ENCODE measurements around the gene PXYLP1.

PXYLP1 gene

DNA sequence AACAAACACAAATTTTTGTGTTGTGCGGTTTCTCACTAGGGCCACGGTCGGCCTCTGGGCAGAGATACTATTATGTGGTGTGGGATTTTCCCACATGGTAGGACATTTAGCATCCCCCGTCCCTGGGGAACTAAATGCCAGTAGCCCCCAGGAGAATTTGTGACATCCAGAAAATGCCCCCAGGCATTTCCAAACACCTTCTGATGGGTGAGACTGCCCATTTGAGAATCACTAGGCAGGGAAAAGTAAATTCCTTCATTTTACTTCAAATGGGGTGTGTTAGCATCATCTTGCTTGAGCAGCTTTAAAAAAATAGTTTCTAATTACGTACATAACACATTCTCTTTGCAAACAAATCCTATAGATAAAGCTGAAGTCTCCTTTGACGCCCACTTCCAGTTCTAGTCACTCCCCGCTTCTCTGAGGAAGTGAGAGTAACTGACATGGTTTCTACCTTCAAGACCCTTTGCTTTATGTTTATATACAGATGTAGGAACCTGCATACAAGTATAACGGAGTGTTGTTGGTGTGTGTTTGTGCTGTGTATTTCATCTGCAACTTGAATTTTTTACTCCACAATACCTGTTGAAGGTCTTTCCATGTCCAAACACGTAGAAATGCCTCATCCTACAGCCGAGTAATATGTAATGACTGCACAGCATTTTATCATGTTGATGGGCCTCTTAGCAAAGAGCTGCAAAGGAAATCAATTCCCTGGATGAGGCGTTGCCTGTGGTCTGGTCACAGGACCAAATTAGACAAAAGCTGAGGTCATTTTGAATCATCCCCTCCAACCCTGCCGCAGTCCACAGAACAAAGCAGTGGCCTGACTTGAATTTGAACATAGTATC lies 105.3 kb downstream of the PXYLP1 start:
- peaks cover 12% of the 10 kb centered on the region for H3K4me1 ChIP-seq (ENCODE audit: control insufficient read depth, low read length)
- H3K36me3 ChIP-seq (ENCODE audit: control insufficient read depth, low read length) = no peaks in the 10 kb centered on the region
- peak overlapping the region; percentile 28; the same call in 1 of the 2 replicates for H3K4me3 ChIP-seq (ENCODE audit: low read length)
- no peaks in the 10 kb centered on the region for H3F3A ChIP-seq (ENCODE audit: control insufficient read depth, insufficient read depth)
- H4K20me1 ChIP-seq (ENCODE audit: control insufficient read depth, insufficient read depth, low read depth, low read length) = no peaks in the 10 kb centered on the region
- H3K27ac ChIP-seq (ENCODE audit: low read depth, low read length) = no peak overlapping the region
- H3K79me2 ChIP-seq (ENCODE audit: control insufficient read depth, low read length) = no peaks in the 10 kb centered on the region
- peak overlapping the region; percentile 50 for H3K4me2 ChIP-seq (ENCODE audit: low read length)
- no peaks in the 10 kb centered on the region; the same call in 1 of the 2 replicates for H3K27me3 ChIP-seq (ENCODE audit: control insufficient read depth, low read length)
- no peak for TF ChIP-seq EZH2phosphoT487 (IDR thresholded peaks at IDR 0.05; ENCODE audit: borderline replicate concordance, low read length)
- TF ChIP-seq CTCF (IDR thresholded peaks at IDR 0.05; ENCODE audit: low read depth, low read length, poor library complexity, severe bottlenecking) = no peak
- no peaks in the 10 kb centered on the region for H3K9me2 ChIP-seq (replicated peaks; ENCODE audit: control insufficient read depth, low read length)
- no peaks in the 10 kb centered on the region for H3K9me3 ChIP-seq (ENCODE audit: control insufficient read depth, insufficient read depth, low read length)

- no peaks in the 10 kb centered on the region for H3K9me2 ChIP-seq (replicated peaks; ENCODE audit: control insufficient read depth, low read length)
- TF ChIP-seq CTCF (IDR thresholded peaks at IDR 0.05; ENCODE audit: low read depth, low read length, poor library complexity, severe bottlenecking) (no peak), EZH2phosphoT487 (IDR thresholded peaks at IDR 0.05; ENCODE audit: borderline replicate concordance, low read length) (no peak)
- peak overlapping the region; percentile 50 for H3K4me2 ChIP-seq (ENCODE audit: low read length)
Measured at GRCh38 chr3:141337523-141337854, 105.9 kb downstream of the PXYLP1 start.

GRCh38 chr3:141337991-141338390 lies 106.4 kb downstream of the PXYLP1 start:
- H3F3A ChIP-seq (ENCODE audit: control insufficient read depth, insufficient read depth) = no peaks in the 10 kb centered on the region
- peaks cover 12% of the 10 kb centered on the region for H3K4me1 ChIP-seq (ENCODE audit: control insufficient read depth, low read length)
- no peaks in the 10 kb centered on the region for H3K27me3 ChIP-seq (ENCODE audit: control insufficient read depth, low read length)
- H3K36me3 ChIP-seq (ENCODE audit: control insufficient read depth, low read length) = no peaks in the 10 kb centered on the region
- H3K79me2 ChIP-seq (ENCODE audit: control insufficient read depth, low read length) = no peaks in the 10 kb centered on the region
- H3K9me2 ChIP-seq (replicated peaks; ENCODE audit: control insufficient read depth, low read length) = no peaks in the 10 kb centered on the region
- no peak overlapping the region for H3K4me3 ChIP-seq (ENCODE audit: low read length)
- no peaks in the 10 kb centered on the region for H3K9me3 ChIP-seq (ENCODE audit: control insufficient read depth, insufficient read depth, low read length)
- no peak overlapping the region for H3K4me2 ChIP-seq (ENCODE audit: low read length)
- H4K20me1 ChIP-seq (ENCODE audit: control insufficient read depth, insufficient read depth, low read depth, low read length) = no peaks in the 10 kb centered on the region
- no peak overlapping the region for H3K27ac ChIP-seq (ENCODE audit: low read depth, low read length)
- TF ChIP-seq CTCF (IDR thresholded peaks at IDR 0.05; ENCODE audit: low read depth, low read length, poor library complexity, severe bottlenecking) = no peak
- no peak for TF ChIP-seq EZH2phosphoT487 (IDR thresholded peaks at IDR 0.05; ENCODE audit: borderline replicate concordance, low read length)

More at GRCh38 chr3:141337523-141337854, 105.9 kb downstream of the PXYLP1 start:
- Histone ChIP-seq H3K9me3 (ENCODE audit: control insufficient read depth, insufficient read depth, low read length) (no peaks in the 10 kb centered on the region), H3K4me1 (ENCODE audit: control insufficient read depth, low read length) (peaks cover 12% of the 10 kb centered on the region), H3K36me3 (ENCODE audit: control insufficient read depth, low read length) (no peaks in the 10 kb centered on the region), H3F3A (ENCODE audit: control insufficient read depth, insufficient read depth) (no peaks in the 10 kb centered on the region), H3K27ac (ENCODE audit: low read depth, low read length) (no peak overlapping the region), H3K27me3 (ENCODE audit: control insufficient read depth, low read length) (no peaks in the 10 kb centered on the region), H4K20me1 (ENCODE audit: control insufficient read depth, insufficient read depth, low read depth, low read length) (no peaks in the 10 kb centered on the region), H3K79me2 (ENCODE audit: control insufficient read depth, low read length) (no peaks in the 10 kb centered on the region), H3K4me3 (ENCODE audit: low read length) (0 out of 2 replicates have a peak overlapping the region, but pooled peaks have one; percentile 28)
